Sigmoid colon (tissue), 4 donors: ENCODE measurements around the gene SLC35G4.

Experiments
- POLR2A ChIP-seq, 2 donors: fragments of 450-650 bp; IDR thresholded peaks; one replicate each; pipeline ENCODE4 v1.6.1; 2016; ENCODE audit warnings: antibody characterized with exemption in 2 of 2, mild to moderate bottlenecking in 2 of 2, moderate library complexity in 2 of 2
- POLR2AphosphoS5 ChIP-seq, 4 donors: sonication (generic); formaldehyde crosslinking; IDR thresholded peaks; one replicate each; pipeline ENCODE4 v1.6.1; 2017; ENCODE audit warnings: antibody characterized with exemption in 4 of 4
- TF ChIP-seq, protein P1 (sequence below), 4 experiments: fragments of 450-650 bp in 3 of 4; fragments of 200-600 bp in 1 of 4; IDR thresholded peaks; one replicate each; pipeline ENCODE4 v1.5.1; 2016 to 2019; ENCODE audit warnings: antibody characterized with exemption in 4 of 4, mild to moderate bottlenecking in 3 of 4, moderate library complexity in 2 of 4

DNA sequence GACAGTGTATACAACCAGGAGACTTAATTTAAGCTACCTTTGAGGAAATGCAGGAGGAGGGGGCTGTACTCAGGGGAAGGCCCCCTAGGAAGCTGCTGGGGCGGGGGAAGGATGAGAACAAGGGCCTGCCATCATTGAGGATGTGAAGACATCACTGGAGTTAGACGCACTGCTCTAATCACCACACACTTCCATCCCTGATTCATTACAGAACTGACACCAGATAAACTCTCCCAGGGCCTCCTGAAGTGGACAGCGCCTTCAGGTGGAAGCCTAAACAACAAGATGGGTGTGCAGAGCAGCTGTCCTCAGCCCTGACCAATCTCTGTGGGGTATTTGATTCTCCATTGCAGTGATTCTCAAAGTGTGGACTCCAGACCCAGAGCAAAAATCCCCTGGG, 30.6 kb upstream of the SLC35G4 start:
- TF ChIP-seq, protein P1, sequence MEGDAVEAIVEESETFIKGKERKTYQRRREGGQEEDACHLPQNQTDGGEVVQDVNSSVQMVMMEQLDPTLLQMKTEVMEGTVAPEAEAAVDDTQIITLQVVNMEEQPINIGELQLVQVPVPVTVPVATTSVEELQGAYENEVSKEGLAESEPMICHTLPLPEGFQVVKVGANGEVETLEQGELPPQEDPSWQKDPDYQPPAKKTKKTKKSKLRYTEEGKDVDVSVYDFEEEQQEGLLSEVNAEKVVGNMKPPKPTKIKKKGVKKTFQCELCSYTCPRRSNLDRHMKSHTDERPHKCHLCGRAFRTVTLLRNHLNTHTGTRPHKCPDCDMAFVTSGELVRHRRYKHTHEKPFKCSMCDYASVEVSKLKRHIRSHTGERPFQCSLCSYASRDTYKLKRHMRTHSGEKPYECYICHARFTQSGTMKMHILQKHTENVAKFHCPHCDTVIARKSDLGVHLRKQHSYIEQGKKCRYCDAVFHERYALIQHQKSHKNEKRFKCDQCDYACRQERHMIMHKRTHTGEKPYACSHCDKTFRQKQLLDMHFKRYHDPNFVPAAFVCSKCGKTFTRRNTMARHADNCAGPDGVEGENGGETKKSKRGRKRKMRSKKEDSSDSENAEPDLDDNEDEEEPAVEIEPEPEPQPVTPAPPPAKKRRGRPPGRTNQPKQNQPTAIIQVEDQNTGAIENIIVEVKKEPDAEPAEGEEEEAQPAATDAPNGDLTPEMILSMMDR (IDR thresholded peaks at IDR 0.05) = no peak
- TF ChIP-seq POLR2A (IDR thresholded peaks at IDR 0.05) (no peak), POLR2AphosphoS5 (IDR thresholded peaks at IDR 0.05) (no peak)
